Gastroesophageal sphincter (tissue), 4 donors: ENCODE data around the gene ZPBP. TPM values are rescaled to one million over a fixed set of nuclear protein-coding genes. Genes with fewer than 3 reads are reported as not detected.

ENCODE experiments used
- ATAC-seq: fragments of 150-250 bp; one replicate; pipeline ENCODE4 v1.9.1; 2016; ENCODE audit warnings: mild to moderate bottlenecking, moderate library complexity
- H3K27ac ChIP-seq, 4 donors: fragments of 200-600 bp; sonication (generic) in 3 of 4; 1 replicate in 3 of 4; 2 replicates in 1 of 4; pipeline ENCODE4 v1.5.1; 2016 to 2019
- H3K27me3 ChIP-seq: fragments of 200-600 bp; sonication (generic); one replicate; pipeline ENCODE4 v1.5.1; 2019
- H3K36me3 ChIP-seq, 2 donors: fragments of 200-600 bp; sonication (generic); one replicate each; pipeline ENCODE4 v1.5.1; 2019; ENCODE audit warnings: control low read depth in 1 of 2
- H3K4me1 ChIP-seq, 3 donors: fragments of 200-600 bp; sonication (generic); 1 replicate in 2 of 3; 2 replicates in 1 of 3; pipeline ENCODE4 v1.5.1; 2016 to 2019; ENCODE audit warnings: control low read depth in 2 of 3
- H3K4me3 ChIP-seq, 2 donors: fragments of 200-600 bp; sonication (generic); one replicate each; pipeline ENCODE4 v1.5.1; 2019; ENCODE audit warnings: mild to moderate bottlenecking in 1 of 2, moderate library complexity in 1 of 2
- H3K9me3 ChIP-seq, 3 donors: fragments of 200-600 bp; sonication (generic); one replicate each; pipeline ENCODE4 v1.5.1; 2017 to 2019; ENCODE audit warnings: control low read depth in 2 of 3
- CTCF ChIP-seq, 4 experiments: fragments of 200-600 bp in 2 of 4; fragments of 450-650 bp in 2 of 4; sonication (generic) in 1 of 4; IDR thresholded peaks; one replicate each; pipeline ENCODE4 v1.5.1; 2017 to 2019; ENCODE audit warnings: antibody characterized with exemption in 4 of 4, mild to moderate bottlenecking in 2 of 4, moderate library complexity in 2 of 4
- EP300 ChIP-seq: sonication (generic); formaldehyde crosslinking; IDR thresholded peaks from one replicate; pipeline ENCODE4 v1.6.1; 2017; ENCODE audit warnings: antibody characterized with exemption, mild to moderate bottlenecking
- POLR2A ChIP-seq, 2 donors: fragments of 450-650 bp; IDR thresholded peaks; one replicate each; pipeline ENCODE4 v1.6.1; 2017; ENCODE audit warnings: antibody characterized with exemption in 2 of 2, mild to moderate bottlenecking in 2 of 2, moderate library complexity in 1 of 2
- POLR2AphosphoS5 ChIP-seq: sonication (generic); formaldehyde crosslinking; IDR thresholded peaks from one replicate; pipeline ENCODE4 v1.6.1; 2017; ENCODE audit warnings: antibody characterized with exemption
- WGBS, 2 donors: methylation state at CpG; one replicate each; pipeline ENCODE4 v1.1.5; 2018; ENCODE audit warnings: low coverage in 1 of 2; 5-methylcytosine and 5-hydroxymethylcytosine counted together
- total RNA-seq, 4 donors: library from RNA; depleted of rRNA; stranded (reverse); fragments of >200 nt; gene quantifications; one replicate each; pipeline ENCODE4 v1.1.0, GENCODE V29; 2016

Gene ZPBP
- total RNA-seq, 4 donors from 2014 or later, result not detected

- WGBS, 2 donors, result 80 to 90% methylated on average over 1 to 2 of the region's 2 CpGs
- no peak for TF ChIP-seq EP300
- no peak for TF ChIP-seq CTCF (IDR thresholded peaks at IDR 0.05)
- TF ChIP-seq POLR2A (IDR thresholded peaks at IDR 0.05), result no peak
- no peak for TF ChIP-seq POLR2AphosphoS5
Observed at GRCh38 chr7:50112250-50112649, 19.2 kb upstream of the ZPBP start.

GRCh38 chr7:50101873-50102272, 8.8 kb upstream of the ZPBP start:
- TF ChIP-seq POLR2A (IDR thresholded peaks at IDR 0.05) (no peak), EP300 (no peak), POLR2AphosphoS5 (no peak), CTCF (IDR thresholded peaks at IDR 0.05) (no peak)

More at GRCh38 chr7:50112250-50112649, 19.2 kb upstream of the ZPBP start:
- H3K9me3 ChIP-seq, result peaks cover 0 to 20% (median 0%) of the 10 kb centered on the region in 3 donors
- no peak for ATAC-seq
- H3K27ac ChIP-seq, result no peak overlapping the region
- no peak overlapping the region for H3K4me3 ChIP-seq
- peaks cover 4% of the 10 kb centered on the region for H3K27me3 ChIP-seq
- no peaks in the 10 kb centered on the region for H3K4me1 ChIP-seq
- no peaks in the 10 kb centered on the region for H3K36me3 ChIP-seq

GRCh38 chr7:50095634-50096033, 2.6 kb upstream of the ZPBP start:
- no peaks in the 10 kb centered on the region for H3K9me3 ChIP-seq
- no peak for ATAC-seq
- peaks cover 21% of the 10 kb centered on the region for H3K27me3 ChIP-seq
- peaks cover 0 to 8% (median 3%) of the 10 kb centered on the region in 3 donors for H3K4me1 ChIP-seq
- 59 to 92% methylated on average over 1 of the region's 1 CpG for WGBS, 2 donors
- no peak overlapping the region for H3K4me3 ChIP-seq
- H3K36me3 ChIP-seq, result no peaks in the 10 kb centered on the region
- H3K27ac ChIP-seq, result no peak overlapping the region
- TF ChIP-seq CTCF (IDR thresholded peaks at IDR 0.05), result no peak
- TF ChIP-seq POLR2A (IDR thresholded peaks at IDR 0.05), result no peak
- no peak for TF ChIP-seq EP300
- no peak for TF ChIP-seq POLR2AphosphoS5

More at GRCh38 chr7:50101873-50102272, 8.8 kb upstream of the ZPBP start:
- Histone ChIP-seq H3K27me3 (peaks cover 29% of the 10 kb centered on the region), H3K4me3 (no peak overlapping the region), H3K36me3 (no peaks in the 10 kb centered on the region), H3K27ac (no peak overlapping the region), H3K4me1 (no peaks in the 10 kb centered on the region), H3K9me3 (no peaks in the 10 kb centered on the region)
- ATAC-seq, result no peak
- 81 to 86% methylated on average over 2 to 11 of the region's 15 CpGs for WGBS, 2 donors

GRCh38 chr7:50088463-50089129, 4.5 kb downstream of the ZPBP start:
- no peak for TF ChIP-seq CTCF (IDR thresholded peaks at IDR 0.05)
- TF ChIP-seq POLR2A (IDR thresholded peaks at IDR 0.05), result no peak
- TF ChIP-seq POLR2AphosphoS5, result no peak
- TF ChIP-seq EP300, result no peak
- H3K4me1 ChIP-seq, result peaks cover 0 to 8% (median 3%) of the 10 kb centered on the region in 3 donors
- H3K27ac ChIP-seq, result no peak overlapping the region
- WGBS, 2 donors, result 0 to 23% methylated on average over 2 of the region's 2 CpGs
- ATAC-seq, result no peak
- no peaks in the 10 kb centered on the region for H3K36me3 ChIP-seq
- H3K4me3 ChIP-seq, result no peak overlapping the region
- peaks cover 6% of the 10 kb centered on the region for H3K27me3 ChIP-seq
- no peaks in the 10 kb centered on the region for H3K9me3 ChIP-seq

GRCh38 chr7:50085344-50085743, 7.7 kb downstream of the ZPBP start:
- 52 to 53% methylated on average over 3 to 5 of the region's 5 CpGs for WGBS, 2 donors
- no peaks in the 10 kb centered on the region for H3K9me3 ChIP-seq
- H3K4me3 ChIP-seq, result no peak overlapping the region
- H3K27ac ChIP-seq, result no peak overlapping the region
- H3K36me3 ChIP-seq, result no peaks in the 10 kb centered on the region
- H3K4me1 ChIP-seq, result no peaks in the 10 kb centered on the region
- TF ChIP-seq CTCF (IDR thresholded peaks at IDR 0.05) (no peak), POLR2A (IDR thresholded peaks at IDR 0.05) (no peak), POLR2AphosphoS5 (no peak), EP300 (no peak)
- ATAC-seq, result no peak
- H3K27me3 ChIP-seq, result no peaks in the 10 kb centered on the region
